Suprapubic skin (tissue), 4 donors: ENCODE data around the gene HOXB4. TPM values are rescaled to one million over a fixed set of nuclear protein-coding genes. Genes with fewer than 3 reads are reported as not detected.

Experiments used
- DNase-seq, 2 donors: peaks; one replicate each; pipeline ENCODE4 v3.0.0-alpha.2; 2019; ENCODE audit warnings: low spot score in 2 of 2
- H3K27ac ChIP-seq: fragments of 200-600 bp; sonication (generic); one replicate; pipeline ENCODE4 v1.5.1; 2019
- H3K27me3 ChIP-seq: fragments of 200-600 bp; sonication (generic); one replicate; pipeline ENCODE4 v1.5.1; 2019
- H3K36me3 ChIP-seq: fragments of 200-600 bp; sonication (generic); one replicate; pipeline ENCODE4 v1.5.1; 2019
- H3K4me1 ChIP-seq: fragments of 200-600 bp; sonication (generic); one replicate; pipeline ENCODE4 v1.5.1; 2019
- H3K4me3 ChIP-seq: fragments of 200-600 bp; sonication (generic); one replicate; pipeline ENCODE4 v1.5.1; 2019; ENCODE audit warnings: mild to moderate bottlenecking
- H3K9me3 ChIP-seq: fragments of 200-600 bp; sonication (generic); one replicate; pipeline ENCODE4 v1.5.1; 2019
- EP300 ChIP-seq: sonication (generic); formaldehyde crosslinking; IDR thresholded peaks from one replicate; pipeline ENCODE4 v1.6.1; 2017; ENCODE audit warnings: antibody characterized with exemption
- POLR2A ChIP-seq, 2 donors: fragments of 450-650 bp; IDR thresholded peaks; one replicate each; pipeline ENCODE4 v1.6.1; 2017; ENCODE audit warnings: antibody characterized with exemption in 2 of 2, mild to moderate bottlenecking in 2 of 2, moderate library complexity in 2 of 2
- POLR2AphosphoS5 ChIP-seq, 3 donors: sonication (generic); formaldehyde crosslinking; IDR thresholded peaks; one replicate each; pipeline ENCODE4 v1.6.1; 2017; ENCODE audit warnings: antibody characterized with exemption in 3 of 3
- WGBS: methylation state at CpG from one replicate; pipeline ENCODE4 v1.1.5; 2018; 5-methylcytosine and 5-hydroxymethylcytosine counted together
- total RNA-seq, 4 donors: library from RNA; depleted of rRNA; stranded (reverse); fragments of >200 nt; gene quantifications; one replicate each; pipeline ENCODE4 v1.1.0, GENCODE V29; 2016
- TF ChIP-seq, protein P1 (sequence below), 2 donors: fragments of 200-600 bp in 1 of 2; fragments of 450-650 bp in 1 of 2; sonication (generic) in 1 of 2; IDR thresholded peaks; one replicate each; pipeline ENCODE4 v1.5.1; 2016 to 2019; ENCODE audit warnings: antibody characterized with exemption in 2 of 2, mild to moderate bottlenecking in 1 of 2, moderate library complexity in 1 of 2

HOXB4 gene
- total RNA-seq, 4 donors from 2014 or later, result 0.42 to 3.5 (median 1.0) TPM

DNA sequence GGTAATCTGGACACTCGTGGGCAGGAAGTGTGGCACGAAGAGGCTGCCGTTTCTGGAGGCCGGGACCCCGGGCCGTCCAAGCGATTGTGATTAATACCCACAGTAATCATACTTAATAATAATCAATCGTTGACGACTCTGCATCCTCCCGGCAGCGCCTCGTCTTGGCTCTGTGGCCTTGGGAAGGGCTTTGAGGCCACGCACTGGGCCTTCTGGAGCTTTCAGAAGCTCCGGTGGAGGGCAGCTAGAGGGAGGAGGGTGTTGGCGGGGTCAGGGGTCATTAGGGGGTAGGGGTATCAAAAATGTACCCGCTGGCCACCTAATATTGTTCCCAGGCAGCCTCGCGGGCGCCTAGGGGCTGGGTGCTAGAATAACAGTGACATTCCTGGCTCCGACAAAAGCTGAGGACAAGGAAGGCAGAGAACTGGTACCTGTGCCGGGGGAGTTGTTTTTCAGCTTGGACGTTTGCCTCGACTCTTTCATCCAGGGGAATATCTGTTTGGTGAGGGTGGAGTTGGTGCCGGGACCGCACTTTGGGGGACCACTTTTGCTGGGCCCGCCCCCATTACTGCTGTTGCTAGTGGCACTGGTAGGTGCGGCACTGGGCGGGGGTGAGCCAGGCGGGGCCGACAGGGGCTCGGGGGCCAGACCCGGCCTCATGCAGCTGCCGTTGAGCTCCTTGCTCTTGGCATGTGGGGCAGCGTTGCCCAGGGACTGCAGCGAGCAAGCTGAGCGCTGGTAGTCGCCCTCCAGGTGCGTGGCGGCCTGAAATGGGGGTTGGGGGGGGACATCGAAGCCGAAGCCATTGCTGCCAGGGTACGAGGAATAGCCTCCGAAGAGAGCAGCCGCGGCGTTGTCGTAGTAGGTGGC lies 26.3 kb downstream of the HOXB4 start:
- Histone ChIP-seq H3K4me3 (no peak overlapping the region), H3K27ac (peak overlapping the region; percentile 55), H3K9me3 (no peaks in the 10 kb centered on the region), H3K4me1 (peaks cover 60% of the 10 kb centered on the region), H3K27me3 (no peaks in the 10 kb centered on the region), H3K36me3 (peaks cover 16% of the 10 kb centered on the region)
- DNase-seq, result no peak
- WGBS, result 84% methylated on average over 43 of the region's 47 CpGs
- TF ChIP-seq EP300 (no peak), POLR2AphosphoS5 (IDR thresholded peaks at IDR 0.05) (no peak)
- TF ChIP-seq, protein P1, sequence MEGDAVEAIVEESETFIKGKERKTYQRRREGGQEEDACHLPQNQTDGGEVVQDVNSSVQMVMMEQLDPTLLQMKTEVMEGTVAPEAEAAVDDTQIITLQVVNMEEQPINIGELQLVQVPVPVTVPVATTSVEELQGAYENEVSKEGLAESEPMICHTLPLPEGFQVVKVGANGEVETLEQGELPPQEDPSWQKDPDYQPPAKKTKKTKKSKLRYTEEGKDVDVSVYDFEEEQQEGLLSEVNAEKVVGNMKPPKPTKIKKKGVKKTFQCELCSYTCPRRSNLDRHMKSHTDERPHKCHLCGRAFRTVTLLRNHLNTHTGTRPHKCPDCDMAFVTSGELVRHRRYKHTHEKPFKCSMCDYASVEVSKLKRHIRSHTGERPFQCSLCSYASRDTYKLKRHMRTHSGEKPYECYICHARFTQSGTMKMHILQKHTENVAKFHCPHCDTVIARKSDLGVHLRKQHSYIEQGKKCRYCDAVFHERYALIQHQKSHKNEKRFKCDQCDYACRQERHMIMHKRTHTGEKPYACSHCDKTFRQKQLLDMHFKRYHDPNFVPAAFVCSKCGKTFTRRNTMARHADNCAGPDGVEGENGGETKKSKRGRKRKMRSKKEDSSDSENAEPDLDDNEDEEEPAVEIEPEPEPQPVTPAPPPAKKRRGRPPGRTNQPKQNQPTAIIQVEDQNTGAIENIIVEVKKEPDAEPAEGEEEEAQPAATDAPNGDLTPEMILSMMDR (IDR thresholded peaks at IDR 0.05), result no peak

DNA sequence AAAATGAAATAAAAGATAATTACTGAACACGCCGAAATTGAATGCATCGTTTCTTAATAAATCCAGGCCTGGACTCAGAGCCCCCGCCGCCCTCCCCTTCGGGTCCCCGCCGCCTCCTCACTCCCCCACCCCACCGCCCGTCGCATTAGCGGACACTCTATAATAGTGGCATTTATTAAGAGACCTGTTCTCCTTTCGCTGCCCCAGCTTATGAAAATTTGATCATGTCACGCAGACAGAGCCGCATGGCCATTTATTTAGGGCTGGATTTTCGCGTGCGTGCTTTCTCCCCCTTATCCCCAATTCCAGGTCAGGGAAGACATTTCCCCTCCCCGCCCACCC lies 27.0 kb downstream of the HOXB4 start:
- no peak overlapping the region for H3K4me3 ChIP-seq
- H3K27ac ChIP-seq, result no peak overlapping the region
- H3K9me3 ChIP-seq, result no peaks in the 10 kb centered on the region
- peaks cover 16% of the 10 kb centered on the region for H3K36me3 ChIP-seq
- no peak for DNase-seq
- H3K27me3 ChIP-seq, result no peaks in the 10 kb centered on the region
- 88% methylated on average over 19 of the region's 19 CpGs for WGBS
- peaks cover 60% of the 10 kb centered on the region for H3K4me1 ChIP-seq
- TF ChIP-seq, protein P1 (IDR thresholded peaks at IDR 0.05), result no peak
- TF ChIP-seq POLR2A (IDR thresholded peaks at IDR 0.05) (no peak), POLR2AphosphoS5 (IDR thresholded peaks at IDR 0.05) (no peak), EP300 (no peak)

DNA sequence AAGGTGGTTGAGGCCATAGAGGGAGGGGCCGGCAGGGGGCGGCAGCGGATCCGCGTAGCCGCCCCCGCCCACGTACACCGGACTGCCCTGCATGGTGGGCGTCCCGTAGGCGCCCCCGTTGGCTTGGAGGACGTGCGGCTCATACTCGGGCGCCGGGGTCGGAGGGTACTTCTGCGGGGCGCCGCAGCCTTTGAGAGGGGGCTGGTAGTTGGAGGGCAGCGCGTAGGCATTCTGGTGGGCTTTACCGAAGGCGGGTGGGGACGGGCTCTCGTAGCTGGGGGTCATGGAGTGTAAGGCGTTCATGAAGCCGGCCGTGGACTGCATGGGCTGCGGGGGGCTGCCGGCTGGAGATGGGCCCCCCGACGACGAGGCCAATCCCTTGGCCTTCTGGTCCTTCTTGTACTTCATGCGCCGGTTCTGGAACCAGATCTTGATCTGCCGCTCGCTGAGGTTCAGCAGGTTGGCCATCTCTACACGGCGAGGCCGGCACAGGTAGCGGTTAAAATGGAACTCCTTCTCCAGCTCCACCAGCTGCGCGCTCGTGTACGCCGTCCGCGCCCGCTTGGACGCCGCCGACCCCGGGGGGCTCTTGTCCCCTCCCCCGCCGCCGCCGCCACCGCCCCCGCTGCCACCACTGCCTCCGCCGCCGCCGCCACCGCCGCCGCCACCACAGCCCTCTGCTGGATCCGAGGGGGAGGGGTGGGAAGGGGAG lies 27.5 kb downstream of the HOXB4 start:
- peaks cover 60% of the 10 kb centered on the region for H3K4me1 ChIP-seq
- DNase-seq, result no peak
- H3K27me3 ChIP-seq, result no peaks in the 10 kb centered on the region
- no peaks in the 10 kb centered on the region for H3K9me3 ChIP-seq
- TF ChIP-seq, protein P1 (IDR thresholded peaks at IDR 0.05), result no peak
- TF ChIP-seq EP300 (no peak), POLR2AphosphoS5 (IDR thresholded peaks at IDR 0.05) (no peak), POLR2A (IDR thresholded peaks at IDR 0.05) (no peak)
- H3K36me3 ChIP-seq, result peaks cover 16% of the 10 kb centered on the region
- H3K27ac ChIP-seq, result peak overlapping the region; percentile 7
- no peak overlapping the region for H3K4me3 ChIP-seq
- WGBS, result 76% methylated on average over 51 of the region's 70 CpGs

DNA sequence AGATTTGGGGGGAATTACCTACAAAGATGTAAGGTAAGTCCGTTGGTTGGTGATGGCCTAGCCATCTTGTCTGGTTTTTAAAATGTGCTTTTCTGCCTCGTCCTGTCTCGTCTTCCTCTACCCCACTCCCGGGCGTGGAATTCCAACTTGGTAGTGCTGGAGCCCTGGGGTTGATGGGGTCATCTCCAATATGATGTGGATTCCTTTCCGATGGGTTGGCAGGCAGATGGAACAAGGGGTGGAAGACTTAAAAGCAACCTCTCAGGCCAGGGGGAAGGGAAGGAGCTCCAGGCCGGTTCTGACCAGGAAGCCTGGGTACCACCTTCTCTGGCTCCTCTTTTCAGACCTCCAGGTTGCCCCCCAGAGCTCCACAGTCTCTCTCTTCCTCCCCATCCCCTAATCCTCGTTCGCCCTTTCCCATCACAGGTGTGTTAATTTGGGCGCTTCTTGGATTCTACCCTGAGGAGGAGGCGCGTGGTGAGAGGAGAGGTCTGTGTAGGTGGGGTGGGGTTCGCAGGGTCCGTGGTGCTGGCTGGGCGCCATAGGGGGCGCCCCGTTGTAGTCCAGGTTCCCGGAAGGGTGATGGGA lies 28.1 kb downstream of the HOXB4 start:
- H3K4me3 ChIP-seq, result no peak overlapping the region
- peak overlapping the region; percentile 7 for H3K27ac ChIP-seq
- WGBS, result 71% methylated on average over 18 of the region's 18 CpGs

More for the DNA sequence above, 28.1 kb downstream of the HOXB4 start:
- TF ChIP-seq POLR2AphosphoS5 (IDR thresholded peaks at IDR 0.05) (no peak), EP300 (no peak), POLR2A (IDR thresholded peaks at IDR 0.05) (no peak)
- TF ChIP-seq, protein P1 (IDR thresholded peaks at IDR 0.05), result no peak
- peaks cover 60% of the 10 kb centered on the region for H3K4me1 ChIP-seq
- no peaks in the 10 kb centered on the region for H3K27me3 ChIP-seq
- DNase-seq, result no peak
- H3K9me3 ChIP-seq, result no peaks in the 10 kb centered on the region
- H3K36me3 ChIP-seq, result peaks cover 16% of the 10 kb centered on the region
